ENCODE measurements around the gene UVRAG. TPM values are rescaled to one million over a fixed set of nuclear protein-coding genes. Genes with fewer than 3 reads are reported as not detected.

Gene UVRAG
- total and polyA plus RNA-seq, 4 donors: 4.4 to 15.1 (median 10.0) TPM

GRCh38 chr11:76030286-76030685 lies 215.3 kb downstream of the UVRAG start:
- no peaks in the 10 kb centered on the region for H3K27me3 ChIP-seq (ENCODE audit: control insufficient read depth in 4 of 4, insufficient read depth in 4 of 4, low read length in 3 of 4)
- no peak overlapping the region for H3K9ac ChIP-seq (ENCODE audit: low read depth in 1 of 2, low read length in 2 of 2)
- no peak for DNase-seq (ENCODE audit: low spot score)
- 99% methylated on average over 5 of the region's 5 CpGs for WGBS
- H3K4me1 ChIP-seq (ENCODE audit: control insufficient read depth in 4 of 4, insufficient read depth in 4 of 4, low read length in 3 of 4): no peaks in the 10 kb centered on the region
- no peaks in the 10 kb centered on the region for H3K9me3 ChIP-seq (ENCODE audit: control insufficient read depth in 4 of 4, low read length in 3 of 4)
- no peak overlapping the region for H3K27ac ChIP-seq (ENCODE audit: low read depth in 1 of 2, low read length in 2 of 2)
- TF ChIP-seq SP1 (IDR thresholded peaks at IDR 0.05): no peak
- TF ChIP-seq RAD21 (IDR thresholded peaks at IDR 0.05): no peak
- TF ChIP-seq ZBTB33 (IDR thresholded peaks at IDR 0.05): no peak
- TF ChIP-seq REST (IDR thresholded peaks at IDR 0.05): no peak
- no peak for TF ChIP-seq TAF1 (conservative IDR thresholded peaks at IDR 0.05)
- TF ChIP-seq JUND (IDR thresholded peaks at IDR 0.05): no peak
- TF ChIP-seq EGR1 (IDR thresholded peaks at IDR 0.05; ENCODE audit: low read depth in 2 of 2): no peak
- TF ChIP-seq CTCF (IDR thresholded peaks at IDR 0.05; ENCODE audit: low read depth, low read length, missing input control): no peak
- TF ChIP-seq ATF3 (IDR thresholded peaks at IDR 0.05): no peak
- no peak for TF ChIP-seq HNF4G (IDR thresholded peaks at IDR 0.05)
- no peak for TF ChIP-seq HNF4A (conservative IDR thresholded peaks at IDR 0.05)
- TF ChIP-seq MAX (IDR thresholded peaks at IDR 0.05): no peak
- no peak for TF ChIP-seq FOXA1 (IDR thresholded peaks at IDR 0.05)
- no peak for TF ChIP-seq RXRA (IDR thresholded peaks at IDR 0.05)
- no peak for TF ChIP-seq YY1 (IDR thresholded peaks at IDR 0.05)
- TF ChIP-seq GABPA (IDR thresholded peaks at IDR 0.05 in 1 of 2, conservative IDR thresholded peaks at IDR 0.05 in 1 of 2): no peak
- no peak for TF ChIP-seq FOXA2 (IDR thresholded peaks at IDR 0.05)
- no peak for TF ChIP-seq NR2F2 (IDR thresholded peaks at IDR 0.05)
- no peak overlapping the region for H3K4me3 ChIP-seq (ENCODE audit: low read depth in 1 of 3, low read length in 3 of 3)
- H3K36me3 ChIP-seq (ENCODE audit: control insufficient read depth in 4 of 4, insufficient read depth in 3 of 4, low read depth in 1 of 4, low read length in 3 of 4): no peaks in the 10 kb centered on the region
